GM03348 (cell line): ENCODE data around the gene TTC39C.

Source experiments
- DNase-seq: peaks from one replicate; pipeline ENCODE4 v3.0.0; 2012; ENCODE audit warnings: low spot score

TTC39C gene

GRCh38 chr18:24014062-24014985 lies at the start of gene TTC39C:
TTC39C (plus strand) TSS chr18:24014754; CDS start chr18:24014872, 118 bp downstream.
- peak; percentile 94 for DNase-seq

DNA sequence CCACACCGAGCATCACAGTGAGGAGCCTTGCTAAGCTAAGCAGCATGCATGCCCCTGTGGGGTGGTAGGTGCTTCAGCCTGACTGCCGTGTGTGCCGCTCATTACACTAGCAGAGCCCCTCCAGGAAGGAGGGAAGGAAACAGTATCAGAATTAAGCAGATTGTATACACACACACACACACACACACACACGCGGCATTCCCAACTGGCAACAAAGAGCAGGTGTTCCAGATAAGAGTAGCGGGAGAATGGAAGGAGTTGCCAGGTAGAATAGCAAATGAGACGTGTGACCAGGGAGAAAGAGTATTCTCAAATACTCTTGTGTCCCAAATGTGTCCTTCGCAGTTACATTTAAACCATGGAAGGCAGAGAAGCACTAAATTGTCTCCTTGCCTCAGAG lies 47.6 kb upstream of the TTC39C start:
- DNase-seq: no peak

DNA sequence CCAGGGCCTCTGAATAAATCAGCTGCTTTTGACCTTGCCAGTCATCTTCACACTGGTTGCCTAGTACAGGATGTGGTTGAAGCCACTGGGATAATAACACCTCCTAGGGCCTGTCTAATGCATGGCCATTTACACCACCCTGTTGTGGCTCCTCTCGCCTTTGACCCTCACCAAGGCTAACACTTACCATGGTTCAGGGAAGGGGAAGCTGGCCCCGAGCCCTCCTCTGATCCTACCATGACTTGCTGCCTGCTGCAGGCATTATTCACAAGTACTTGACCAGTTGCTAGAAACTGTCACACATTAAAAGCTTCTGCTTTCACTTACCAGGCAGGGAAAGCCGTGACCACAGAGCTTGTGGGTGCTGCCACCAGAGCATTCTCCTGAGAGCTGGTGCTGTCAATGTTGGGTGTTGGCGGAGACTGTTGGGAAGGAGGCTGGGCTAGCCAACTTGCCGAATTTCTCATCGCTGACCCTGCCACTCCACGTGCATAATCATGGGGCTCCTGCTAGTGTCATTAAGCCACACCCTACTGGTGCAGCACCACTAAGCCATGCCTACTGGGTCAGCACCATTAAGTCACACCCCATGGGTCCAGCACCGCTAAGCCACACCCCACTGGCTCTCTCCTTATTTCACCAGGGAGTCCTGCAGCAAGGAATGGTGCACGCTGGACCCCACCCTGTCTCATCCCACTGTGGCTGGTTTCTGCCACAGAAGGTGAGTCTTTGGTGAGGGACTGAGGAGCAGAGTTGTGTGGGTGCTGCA lies 47.0 kb upstream of the TTC39C start:
- no peak for DNase-seq

DNA sequence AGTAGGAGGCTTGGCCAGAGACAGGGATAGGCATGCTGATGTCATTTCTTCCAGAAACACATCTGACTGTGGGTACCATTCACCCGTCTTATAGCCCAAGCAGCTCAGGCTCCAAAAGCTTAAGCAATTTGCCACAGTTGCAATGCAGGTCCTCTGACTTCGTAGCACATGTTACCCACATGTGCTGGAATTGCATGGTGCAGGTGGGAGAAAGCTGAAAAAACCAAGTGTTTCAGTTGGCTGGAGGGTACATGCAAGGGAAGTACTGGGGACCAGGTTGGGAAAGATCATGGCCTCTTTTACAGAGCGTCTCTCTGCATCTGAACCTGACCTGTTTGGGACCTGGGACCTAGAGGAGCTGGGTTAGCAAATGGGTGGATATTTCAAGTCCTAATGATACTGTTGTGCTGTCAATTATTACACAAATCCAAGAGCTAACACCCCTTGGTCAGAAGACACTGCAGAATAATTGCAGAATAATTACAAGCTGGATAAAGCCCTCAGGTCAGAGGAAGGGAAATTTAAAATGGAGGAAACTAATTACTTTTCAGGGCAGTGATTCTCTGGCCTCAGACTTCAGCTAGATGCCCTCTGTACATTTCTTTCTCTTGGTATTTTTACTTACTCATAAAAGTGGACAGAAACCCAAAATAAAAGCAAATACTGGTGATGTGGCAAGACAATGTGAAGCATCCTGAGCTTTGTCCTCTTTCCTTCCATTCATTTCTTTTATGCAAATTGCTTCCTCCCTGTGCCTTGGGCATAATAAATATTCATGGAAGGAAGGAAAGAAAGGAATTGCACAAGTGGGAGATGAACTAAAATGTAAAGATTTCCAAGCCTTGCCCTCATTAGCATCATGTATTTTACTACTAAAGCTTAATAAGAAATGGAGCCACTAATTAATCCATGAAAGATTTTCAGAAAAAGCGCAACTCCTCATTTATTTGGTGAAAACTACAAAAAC lies 45.6 kb upstream of the TTC39C start:
- no peak for DNase-seq

GRCh38 chr18:23969664-23970063 lies 44.9 kb upstream of the TTC39C start:
- DNase-seq: no peak

- DNase-seq: no peak
These were observed 44.1 kb upstream of the TTC39C start for GRCh38 chr18:23970161-23971096.

- no peak for DNase-seq
These were observed 43.5 kb upstream of the TTC39C start for GRCh38 chr18:23971097-23971440.

DNA sequence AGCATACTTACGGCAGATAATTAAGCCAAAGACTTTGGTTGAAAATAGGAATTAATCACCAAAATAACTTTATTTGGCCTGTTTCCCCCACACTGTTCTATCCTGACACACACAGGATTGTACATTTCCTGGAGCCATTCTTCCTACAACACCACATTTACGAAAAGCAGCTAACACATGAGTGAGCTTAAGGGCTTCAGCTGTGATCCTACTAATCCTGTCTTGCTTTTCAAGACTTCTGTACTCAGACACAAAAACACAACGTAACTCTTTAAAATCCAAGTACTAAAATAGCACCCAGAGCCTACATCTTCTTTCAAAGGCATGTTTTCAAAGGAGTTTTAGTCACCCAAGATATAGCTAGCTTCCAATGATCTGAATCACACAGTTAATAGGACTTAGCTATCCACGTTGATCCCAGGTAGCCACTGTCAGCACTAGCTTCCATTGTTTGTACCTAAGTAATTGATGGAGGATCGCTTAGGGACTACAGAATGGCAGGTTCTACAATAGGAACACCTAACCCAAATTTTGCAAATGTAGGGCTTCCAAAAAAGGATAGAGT lies 42.8 kb upstream of the TTC39C start:
- DNase-seq: no peak

DNA sequence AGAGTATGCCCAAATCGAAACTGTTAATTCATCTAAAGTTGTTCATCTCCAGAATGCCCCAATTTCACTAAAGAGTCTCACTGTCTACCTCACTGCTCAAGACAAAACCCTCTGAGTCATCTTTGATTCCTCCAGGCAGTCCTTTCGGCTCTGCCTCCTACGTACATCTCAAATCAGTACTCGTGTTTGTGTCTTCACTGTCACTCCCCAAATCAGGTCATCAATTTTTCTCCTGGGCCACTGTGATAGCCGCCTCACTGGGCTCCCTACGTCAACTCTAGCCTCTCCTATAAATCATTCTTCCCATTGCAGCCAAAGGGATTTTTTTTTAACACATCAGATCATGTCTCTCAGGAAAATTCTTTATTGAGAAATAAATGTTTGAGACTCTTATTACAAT lies 42.1 kb upstream of the TTC39C start:
- DNase-seq: no peak

DNA sequence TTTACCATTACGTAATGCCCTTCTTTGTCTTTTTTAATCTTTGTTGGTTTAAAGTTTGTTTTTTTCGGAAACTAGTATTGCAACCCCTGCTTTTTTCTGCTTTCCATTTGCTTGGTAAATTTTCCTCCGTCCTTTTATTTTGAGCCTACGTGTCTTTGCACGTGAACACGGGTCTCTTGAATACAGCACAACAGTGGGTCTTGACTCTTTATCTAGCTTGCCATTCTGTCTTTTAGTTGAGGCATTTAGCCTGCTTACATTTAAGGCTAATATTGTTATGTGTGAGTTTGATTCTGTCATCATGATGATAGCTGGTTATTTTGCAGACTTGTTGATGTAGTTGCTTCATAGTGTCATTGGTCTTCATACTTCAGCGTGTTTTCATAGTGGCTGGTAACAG lies 37.5 kb upstream of the TTC39C start:
- DNase-seq: no peak

- no peak for DNase-seq
These were observed 36.7 kb upstream of the TTC39C start for GRCh38 chr18:23977719-23978483.

GRCh38 chr18:23981369-23981980 lies 33.1 kb upstream of the TTC39C start:
- no peak for DNase-seq

GRCh38 chr18:23982155-23983079 lies 32.1 kb upstream of the TTC39C start:
- DNase-seq: peak; percentile 63

- DNase-seq: no peak
These were observed 31.4 kb upstream of the TTC39C start for GRCh38 chr18:23983112-23983511.

GRCh38 chr18:23986600-23987359 lies 27.8 kb upstream of the TTC39C start:
- DNase-seq: no peak

DNA sequence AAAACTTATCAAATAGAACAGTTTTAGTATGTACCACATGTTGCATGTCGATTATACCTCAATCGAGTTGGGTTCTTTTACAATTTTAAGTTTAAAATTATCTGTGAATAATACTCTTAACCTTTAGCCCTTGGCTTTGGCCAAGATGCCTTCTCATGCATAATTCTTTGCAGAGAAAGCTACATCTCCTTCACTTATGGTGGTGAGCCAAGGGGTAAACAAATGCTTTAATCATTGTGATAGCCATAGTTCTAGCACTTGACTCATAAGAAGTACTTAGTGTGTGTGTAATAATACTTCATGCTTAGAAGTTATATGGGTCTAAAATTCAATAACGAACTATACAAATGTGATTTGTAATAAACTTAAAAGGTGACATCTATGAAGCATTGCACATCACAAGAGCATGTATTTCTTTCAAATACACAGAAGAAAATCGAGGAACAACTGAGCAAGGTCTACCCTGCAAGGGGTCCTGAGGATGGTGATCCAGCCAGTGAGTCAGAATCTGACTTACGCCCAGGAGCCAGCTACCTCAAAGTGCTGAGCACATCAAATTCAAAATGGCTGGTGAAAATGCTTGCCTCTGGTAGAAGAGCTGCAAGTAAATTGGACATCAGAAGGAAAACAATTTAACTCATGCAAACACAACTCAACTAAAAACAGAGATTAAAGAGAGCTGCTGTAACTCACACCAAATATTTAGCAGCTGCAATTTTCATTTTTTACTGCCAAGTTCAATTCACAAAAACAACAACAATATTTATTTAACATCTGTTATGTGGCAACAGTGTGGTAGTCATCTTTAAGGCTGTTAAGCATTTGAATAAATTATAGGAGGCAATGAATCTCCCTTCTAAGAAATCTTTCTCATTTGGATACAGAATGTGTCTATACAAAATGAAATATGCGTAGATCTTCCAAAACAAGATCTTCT lies 23.8 kb upstream of the TTC39C start:
- DNase-seq: no peak
